ENCODE measurements around the gene ZNF611.
A peak's percentile ranks its signal among the peaks of the same experiment; 100 is the strongest.
"Not testable (repeated sequence)": the region's sequence is repeated elsewhere in the genome, so short reads cannot be mapped to it uniquely, and the experiment has no call there.

Gene ZNF611

DNA sequence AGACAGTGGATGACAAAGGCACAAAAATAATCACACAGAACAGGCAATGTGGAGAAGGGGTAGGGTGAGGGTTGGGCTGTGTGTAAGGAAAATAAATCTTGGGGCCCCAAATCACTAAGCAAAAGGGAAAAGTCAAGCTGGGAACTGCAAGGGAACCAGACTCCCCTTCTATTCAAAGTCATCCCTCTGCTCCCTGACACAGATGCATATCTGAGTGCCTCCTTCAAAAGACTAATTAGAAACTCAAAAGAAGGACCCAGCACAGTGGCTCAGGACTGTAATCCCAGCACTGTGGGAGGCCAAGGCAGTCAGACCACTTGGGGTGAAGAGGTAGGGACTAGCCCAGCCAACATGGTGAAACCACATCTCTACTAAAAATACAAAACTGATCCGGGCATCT, 18.3 kb downstream of the ZNF611 start:
- no peak for DNase-seq

DNA sequence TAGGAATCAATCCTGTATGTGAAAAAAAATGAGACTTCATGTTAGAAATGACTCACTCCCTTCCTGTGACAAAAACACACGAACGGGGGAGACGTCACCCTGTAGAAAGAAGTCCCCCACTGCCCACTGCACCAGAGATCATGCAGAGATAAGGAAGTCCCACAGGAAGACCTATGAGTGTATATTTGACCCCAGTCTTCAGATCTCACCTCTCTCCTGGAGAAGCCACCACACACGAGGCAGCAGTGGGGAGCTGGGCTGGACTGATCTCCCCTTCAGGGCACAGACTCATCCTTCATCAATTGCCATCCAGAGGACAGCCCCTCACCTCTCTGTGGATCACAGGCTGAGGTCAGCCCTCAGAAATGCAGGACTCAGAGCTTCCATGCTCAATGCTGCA, 18.9 kb downstream of the ZNF611 start:
- not testable (repeated sequence) for DNase-seq

GRCh38 chr19:52715330-52715729, 19.5 kb downstream of the ZNF611 start:
- DNase-seq: not testable (repeated sequence)

GRCh38 chr19:52713051-52713450, 21.8 kb downstream of the ZNF611 start:
- DNase-seq: not testable (repeated sequence)

DNA sequence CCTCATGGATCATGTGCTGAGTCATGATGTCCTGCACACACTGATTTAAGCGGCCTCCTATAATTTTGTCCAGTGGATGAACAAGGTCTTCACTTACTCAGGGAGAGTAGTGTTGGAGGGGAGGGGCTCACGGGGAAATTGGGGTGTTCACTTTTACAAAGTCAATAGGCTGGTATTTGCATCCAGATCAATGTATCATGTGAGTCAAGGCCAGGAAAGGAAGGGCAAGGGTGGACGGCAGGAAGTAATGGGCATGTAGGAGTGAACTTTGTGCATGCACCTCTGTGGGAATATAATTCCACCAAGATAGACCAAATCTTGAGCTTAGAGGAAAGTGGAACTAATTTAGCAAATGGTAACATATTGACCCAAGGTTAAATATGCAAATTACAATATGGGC, 23.2 kb downstream of the ZNF611 start:
- DNase-seq: not testable (repeated sequence)

DNA sequence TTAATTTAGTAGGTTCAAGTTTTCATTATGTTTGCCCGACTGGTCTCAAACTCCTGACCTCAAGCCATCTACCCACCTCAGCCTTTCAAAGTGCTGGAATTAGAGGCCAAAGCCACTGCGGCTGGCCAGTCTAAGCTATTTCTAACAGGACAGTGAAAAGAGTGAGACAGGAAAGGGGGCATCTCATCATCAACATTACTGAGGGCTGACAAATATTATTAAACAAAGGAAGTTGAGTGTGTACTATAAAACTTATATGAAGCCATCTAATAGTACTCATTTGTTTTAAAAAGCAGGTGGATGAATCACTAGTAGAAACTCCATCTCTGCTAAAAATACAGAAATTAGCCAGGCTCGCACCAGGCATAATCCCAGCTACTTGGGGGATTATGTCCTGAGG, 24.3 kb downstream of the ZNF611 start:
- no peak for DNase-seq

DNA sequence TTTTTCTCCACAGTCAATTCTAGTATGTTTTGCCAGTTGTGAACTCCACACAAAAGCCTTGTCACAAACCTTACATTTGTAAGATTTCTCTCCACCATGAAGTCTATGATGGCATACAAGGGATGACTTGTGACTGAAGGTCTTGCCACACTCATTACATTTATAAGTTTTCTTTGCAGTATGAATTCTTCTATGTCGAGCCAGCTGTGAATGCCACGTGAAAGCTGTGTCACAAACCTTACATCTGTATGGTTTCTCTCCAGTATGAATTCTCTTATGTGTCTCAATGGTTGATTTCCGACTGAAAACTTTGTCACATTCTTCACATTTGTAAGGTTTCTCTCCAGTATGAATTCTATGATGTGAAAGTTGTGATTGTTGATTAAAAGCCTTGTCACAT, 29.2 kb downstream of the ZNF611 start:
- DNase-seq: not testable (repeated sequence)

DNA sequence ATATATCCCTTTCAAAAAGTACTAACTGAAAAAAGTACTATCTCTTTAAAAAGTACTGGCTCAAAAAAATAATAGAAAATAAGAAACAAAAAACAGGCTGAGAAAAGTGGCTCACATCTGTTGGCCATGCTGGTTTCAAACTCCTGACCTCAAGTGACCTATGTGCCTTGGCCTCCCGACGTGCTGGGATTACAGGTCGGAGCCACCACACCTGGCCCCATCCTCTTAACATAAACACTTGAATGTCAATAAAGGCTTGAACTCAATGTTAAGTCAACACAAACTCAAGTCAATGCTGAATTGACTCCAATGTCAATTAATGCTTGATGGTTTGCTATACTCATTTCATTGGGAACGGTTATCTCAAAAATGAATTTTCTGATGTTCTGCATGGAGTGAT, 30.9 kb downstream of the ZNF611 start:
- DNase-seq: no peak

- DNase-seq: no peak
Measured at GRCh38 chr19:52700673-52701072, 34.2 kb downstream of the ZNF611 start.

- DNase-seq: peak in 10 of 56 donors; percentile 1 to 46 (median 4)
Measured at GRCh38 chr19:52699555-52699954, 35.3 kb downstream of the ZNF611 start.

GRCh38 chr19:52695996-52696395, 38.8 kb downstream of the ZNF611 start:
- no peak for DNase-seq

DNA sequence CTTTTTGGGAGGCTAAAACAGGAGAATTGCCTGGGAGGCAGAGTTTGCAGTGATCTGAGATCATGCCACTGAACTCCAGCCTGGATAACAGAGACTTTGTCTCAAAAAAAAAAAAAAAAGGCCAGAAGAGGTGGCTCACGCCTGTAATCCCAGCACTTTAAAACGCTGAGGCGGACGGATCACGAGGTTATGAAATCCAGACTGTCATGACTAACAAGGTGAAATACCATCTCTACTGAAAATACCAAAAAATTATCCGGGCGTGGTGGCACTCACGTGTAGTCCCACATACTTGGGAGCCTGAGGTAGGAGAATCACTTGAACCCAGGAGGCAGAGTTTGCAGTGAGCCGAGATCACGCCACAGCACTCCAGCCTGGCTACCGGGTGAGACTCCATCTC, 39.9 kb downstream of the ZNF611 start:
- no peak for DNase-seq

DNA sequence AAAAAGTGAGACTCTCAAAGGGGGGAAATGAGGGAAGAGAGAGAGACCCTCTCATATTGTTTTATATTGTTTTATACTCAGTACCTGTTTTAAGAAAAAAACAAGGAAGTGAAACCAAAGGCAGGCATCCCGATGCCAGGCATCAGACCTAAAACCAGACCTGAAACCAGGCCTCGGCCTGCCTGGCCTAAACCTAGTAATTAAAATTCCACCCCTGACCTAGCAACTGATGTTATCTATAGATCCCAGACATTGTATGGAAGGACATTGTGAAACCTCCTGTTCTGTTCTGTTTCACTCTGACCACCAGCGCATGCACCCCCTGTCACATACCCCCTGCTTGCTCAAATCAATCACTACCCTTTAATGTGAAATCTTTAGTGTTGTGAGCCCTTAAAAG, 40.6 kb downstream of the ZNF611 start:
- not testable (repeated sequence) for DNase-seq

GRCh38 chr19:52692431-52693008, 42.3 kb downstream of the ZNF611 start:
- DNase-seq: no peak

GRCh38 chr19:52691737-52692136, 43.1 kb downstream of the ZNF611 start:
- DNase-seq: no peak

DNA sequence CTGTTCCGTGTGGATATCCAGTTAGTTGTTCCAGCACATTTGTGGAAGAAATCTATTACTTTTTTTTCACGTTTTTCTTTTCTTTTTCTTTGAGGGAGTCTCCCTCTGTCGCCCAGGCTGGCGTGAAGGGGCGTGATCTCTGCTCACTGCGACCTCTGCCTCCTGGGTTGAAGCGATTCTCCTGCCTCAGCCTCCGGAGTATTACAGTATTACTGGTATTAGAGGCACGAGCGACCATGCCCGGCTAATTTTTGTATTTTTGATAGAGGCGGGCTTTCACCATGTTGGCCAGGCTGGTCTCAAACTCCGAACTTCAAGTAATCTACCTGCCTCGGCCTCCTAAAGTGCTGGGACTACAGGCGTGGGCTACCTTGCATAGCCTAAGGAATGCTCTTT, 43.6 kb downstream of the ZNF611 start:
- DNase-seq: peak in 2 of 56 donors; percentile 3 to 17

GRCh38 chr19:52690369-52691214, 44.3 kb downstream of the ZNF611 start:
- DNase-seq: peak; percentile 21 to 96 (median 78)

GRCh38 chr19:52689843-52690368, 44.9 kb downstream of the ZNF611 start:
- peak in 39 of 56 donors; percentile 1 to 46 (median 17) for DNase-seq

DNA sequence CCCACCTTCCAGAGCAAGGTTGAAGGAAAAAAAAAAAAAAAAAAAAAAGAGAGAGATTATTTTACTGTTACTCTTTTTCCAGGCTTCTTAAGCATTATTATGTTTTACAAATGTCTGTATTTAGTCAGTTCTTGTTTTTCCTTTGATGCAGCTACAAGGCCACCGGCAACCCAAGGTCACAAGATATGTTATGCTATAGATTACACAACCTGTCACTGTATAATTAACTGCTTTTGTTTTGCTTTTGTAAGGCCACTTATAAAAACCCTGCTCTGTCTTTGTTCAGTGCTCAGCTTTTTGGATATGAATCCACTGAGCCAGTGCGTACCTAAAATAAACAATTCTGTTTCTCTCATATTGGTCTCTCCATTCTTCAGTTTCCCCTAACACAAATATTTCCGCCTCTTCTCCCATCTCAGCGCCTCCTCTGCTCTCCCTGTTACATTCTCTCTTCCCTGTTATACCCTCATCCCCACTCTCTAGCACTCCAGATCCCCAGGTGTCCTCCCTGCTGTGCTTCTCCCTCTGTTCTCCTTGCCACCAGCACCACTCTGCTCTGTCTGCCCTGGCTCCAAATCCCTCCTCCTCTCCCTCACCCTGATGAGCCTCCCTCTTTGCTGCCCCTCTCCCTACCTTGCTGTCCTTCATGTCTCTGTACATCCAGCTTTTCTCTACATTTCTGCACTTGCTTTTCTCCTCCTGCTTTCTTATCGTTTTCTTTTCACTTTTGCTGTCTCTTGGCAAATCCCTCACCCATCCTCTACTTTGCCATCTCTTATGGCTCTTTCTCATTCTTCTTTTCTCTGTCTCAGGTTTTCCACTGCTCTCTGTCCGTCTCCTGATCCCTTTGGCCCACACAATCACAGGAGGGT, 45.7 kb downstream of the ZNF611 start:
- peak in 1 of 56 donors; percentile 0 for DNase-seq

DNA sequence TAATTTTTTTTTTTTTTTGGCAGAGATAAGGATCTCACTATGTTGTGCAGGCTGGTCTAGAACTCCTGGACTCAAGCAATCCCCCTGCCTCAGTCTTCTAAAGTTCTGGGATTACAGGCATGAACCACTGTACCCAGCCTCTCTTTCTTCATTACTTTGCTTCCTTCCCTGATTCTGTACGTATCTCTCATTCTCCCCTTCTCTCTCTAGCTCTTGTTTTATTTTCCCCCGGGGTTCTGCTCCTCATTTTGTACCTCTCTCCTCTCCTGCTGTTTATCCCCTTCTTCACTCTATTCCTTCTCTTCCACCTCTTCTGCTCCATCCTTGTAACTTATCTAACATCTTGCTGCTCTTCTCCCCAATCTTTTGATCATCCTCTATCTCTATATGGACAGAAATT, 46.5 kb downstream of the ZNF611 start:
- no peak for DNase-seq

DNA sequence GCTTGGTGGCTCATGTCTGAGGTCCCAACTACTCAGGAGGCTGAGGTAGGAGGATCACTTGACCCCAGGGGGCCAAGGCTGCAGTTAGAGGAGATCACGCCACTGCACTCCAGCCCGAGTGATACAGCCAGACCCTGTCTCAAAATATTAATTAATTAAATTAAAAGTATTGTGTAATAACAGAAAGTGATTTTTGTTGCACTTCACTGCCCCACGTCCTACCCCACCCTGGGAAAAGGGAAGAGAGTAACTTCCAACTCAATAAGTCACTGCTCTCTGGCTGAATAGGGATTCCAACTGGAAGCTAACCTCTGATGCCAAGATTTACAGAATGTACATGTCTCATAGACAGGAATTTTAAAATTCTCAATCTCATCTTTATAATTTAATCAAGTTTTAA, 47.2 kb downstream of the ZNF611 start:
- no peak for DNase-seq

GRCh38 chr19:52685811-52686210, 49.0 kb downstream of the ZNF611 start:
- no peak for DNase-seq
